ENCODE results near the gene ZCCHC2. TPM values are rescaled to one million over a fixed set of nuclear protein-coding genes. Genes with fewer than 3 reads are reported as not detected.

The ZCCHC2 gene
- total RNA-seq, 1 donor from 2014 or later: 10.7 TPM

GRCh38 chr18:62524440-62525200 lies 1.8 kb downstream of the ZCCHC2 start:
- no peak for TF ChIP-seq CTCF (IDR thresholded peaks at IDR 0.05; ENCODE audit: insufficient read depth, low read length, poor library complexity, severe bottlenecking)
- H3K27me3 ChIP-seq (ENCODE audit: control insufficient read depth, insufficient read depth, low read length): no peaks in the 10 kb centered on the region
- H3K36me3 ChIP-seq (ENCODE audit: control insufficient read depth, insufficient read depth, low read length): no peaks in the 10 kb centered on the region
- no peak for DNase-seq (ENCODE audit: low read depth)
- H3K4me3 ChIP-seq (ENCODE audit: low read depth, low read length): peak overlapping the region; percentile 63

- Histone ChIP-seq H3K27me3 (ENCODE audit: control insufficient read depth, insufficient read depth, low read length) (no peaks in the 10 kb centered on the region), H3K4me3 (ENCODE audit: low read depth, low read length) (peak overlapping the region; percentile 63), H3K36me3 (ENCODE audit: control insufficient read depth, insufficient read depth, low read length) (no peaks in the 10 kb centered on the region)
- no peak for TF ChIP-seq CTCF (IDR thresholded peaks at IDR 0.05; ENCODE audit: insufficient read depth, low read length, poor library complexity, severe bottlenecking)
- DNase-seq (ENCODE audit: low read depth): no peak
These were observed 2.8 kb downstream of the ZCCHC2 start for GRCh38 chr18:62525608-62526007.

- DNase-seq (ENCODE audit: low read depth): no peak
- H3K36me3 ChIP-seq (ENCODE audit: control insufficient read depth, insufficient read depth, low read length): no peaks in the 10 kb centered on the region
- H3K27me3 ChIP-seq (ENCODE audit: control insufficient read depth, insufficient read depth, low read length): no peaks in the 10 kb centered on the region
- H3K4me3 ChIP-seq (ENCODE audit: low read depth, low read length): peak overlapping the region; percentile 63
- TF ChIP-seq CTCF (IDR thresholded peaks at IDR 0.05; ENCODE audit: insufficient read depth, low read length, poor library complexity, severe bottlenecking): no peak
These were observed 3.5 kb downstream of the ZCCHC2 start for GRCh38 chr18:62526098-62527025.

- TF ChIP-seq CTCF (IDR thresholded peaks at IDR 0.05; ENCODE audit: insufficient read depth, low read length, poor library complexity, severe bottlenecking): no peak
- no peaks in the 10 kb centered on the region for H3K27me3 ChIP-seq (ENCODE audit: control insufficient read depth, insufficient read depth, low read length)
- no peak for DNase-seq (ENCODE audit: low read depth)
These were observed 6.8 kb downstream of the ZCCHC2 start for GRCh38 chr18:62529597-62529996.

GRCh38 chr18:62531078-62531477 lies 8.3 kb downstream of the ZCCHC2 start:
- Histone ChIP-seq H3K36me3 (ENCODE audit: control insufficient read depth, insufficient read depth, low read length) (no peaks in the 10 kb centered on the region), H3K27me3 (ENCODE audit: control insufficient read depth, insufficient read depth, low read length) (no peaks in the 10 kb centered on the region), H3K4me3 (ENCODE audit: low read depth, low read length) (no peak overlapping the region)
- no peak for TF ChIP-seq CTCF (IDR thresholded peaks at IDR 0.05; ENCODE audit: insufficient read depth, low read length, poor library complexity, severe bottlenecking)
- no peak for DNase-seq (ENCODE audit: low read depth)

More at GRCh38 chr18:62529597-62529996, 6.8 kb downstream of the ZCCHC2 start:
- Histone ChIP-seq H3K4me3 (ENCODE audit: low read depth, low read length) (no peak overlapping the region), H3K36me3 (ENCODE audit: control insufficient read depth, insufficient read depth, low read length) (no peaks in the 10 kb centered on the region)

Data from kidney epithelial cell (primary cell).